Fibroblast of lung (primary cell): ENCODE data around the gene PCBP3. TPM values are rescaled to one million over a fixed set of nuclear protein-coding genes. Genes with fewer than 3 reads are reported as not detected.
"Not testable (repeated sequence)": the region's sequence is repeated elsewhere in the genome, so short reads cannot be mapped to it uniquely, and the experiment has no call there.

Experiments
- DNase-seq, 2 donors: peaks; one replicate each; pipeline versions ENCODE4 v3.0.0 to v3.0.0-alpha.2; 2010; ENCODE audit warnings: low read depth in 2 of 2
- H2AFZ ChIP-seq: 2 replicates; pipeline ENCODE4 v1.5.1; 2012; ENCODE audit warnings: low read length, control low read depth, inconsistent platforms
- H3K27ac ChIP-seq: 2 replicates; pipeline ENCODE4 v1.5.1; 2011; ENCODE audit warnings: low read length, control low read depth; ENCODE audit not compliant: insufficient read depth
- H3K27me3 ChIP-seq: 2 replicates; pipeline ENCODE4 v1.5.1; 2011; ENCODE audit warnings: mild to moderate bottlenecking, low read length; ENCODE audit not compliant: control insufficient read depth, insufficient read depth
- H3K36me3 ChIP-seq: 2 replicates; pipeline ENCODE4 v1.5.1; 2011; ENCODE audit warnings: low read length; ENCODE audit not compliant: control insufficient read depth, insufficient read depth
- H3K4me1 ChIP-seq: 2 replicates; pipeline ENCODE4 v1.5.1; 2011; ENCODE audit warnings: low read length; ENCODE audit not compliant: control insufficient read depth, insufficient read depth; ENCODE audit errors: extremely low read depth
- H3K4me2 ChIP-seq: 2 replicates; pipeline ENCODE4 v1.5.1; 2011; ENCODE audit warnings: low read length, control low read depth; ENCODE audit not compliant: insufficient read depth; ENCODE audit errors: extremely low read depth
- H3K4me3 ChIP-seq, 4 experiments: fragments of 200-600 bp in 1 of 4; sonication (generic) in 1 of 4; replicated peaks in 1 of 4; 2 replicates each; pipeline ENCODE4 v1.5.1; 2011 to 2016; ENCODE audit warnings: low read length in 4 of 4, low read depth in 3 of 4, mild to moderate bottlenecking in 3 of 4, control low read depth in 2 of 4, inconsistent platforms in 1 of 4, mixed read lengths in 1 of 4; ENCODE audit not compliant: insufficient read depth in 1 of 4; ENCODE audit errors: control extremely low read depth in 1 of 4
- H3K79me2 ChIP-seq: 2 replicates; pipeline ENCODE4 v1.5.1; 2012; ENCODE audit warnings: mild to moderate bottlenecking, low read length, inconsistent platforms; ENCODE audit not compliant: control insufficient read depth, insufficient read depth
- H3K9ac ChIP-seq: 2 replicates; pipeline ENCODE4 v1.5.1; 2011; ENCODE audit warnings: mild to moderate bottlenecking, low read length, control low read depth; ENCODE audit not compliant: insufficient read depth
- H3K9me3 ChIP-seq: 2 replicates; pipeline ENCODE4 v1.5.1; 2012; ENCODE audit warnings: low read depth, low read length; ENCODE audit not compliant: control insufficient read depth, insufficient read depth
- H4K20me1 ChIP-seq: 2 replicates; pipeline ENCODE4 v1.5.1; 2011; ENCODE audit warnings: low read length; ENCODE audit not compliant: control insufficient read depth, insufficient read depth; ENCODE audit errors: extremely low read depth
- EZH2 ChIP-seq: IDR thresholded peaks from 2 replicates; pipeline ENCODE4 v1.5.1; 2012; ENCODE audit warnings: low read length, control low read depth, mild to moderate bottlenecking; ENCODE audit errors: missing control alignments
- polyA plus RNA-seq, 2 donors: library from polyadenylated mRNA; depleted of rRNA in 1 of 2; stranded (reverse) in 1 of 2; unstranded in 1 of 2; fragments of >200 nt; gene quantifications; 2 replicates each; pipeline ENCODE4 v1.2.1, GENCODE V29; 2011 to 2012; ENCODE audit warnings: missing spikeins in 1 of 2
- total RNA-seq: library from RNA; depleted of rRNA; stranded (reverse); fragments of >200 nt; gene quantifications from 2 replicates; pipeline ENCODE4 v1.2.1, GENCODE V29; 2014
- TF ChIP-seq, protein P1 (sequence below), 2 donors: IDR thresholded peaks in 1 of 2; conservative IDR thresholded peaks in 1 of 2; 1 replicate in 1 of 2; 2 replicates in 1 of 2; pipeline ENCODE4 v1.5.1; 2011 to 2012; ENCODE audit warnings: low read length in 2 of 2, control low read depth in 1 of 2, inconsistent platforms in 1 of 2, low read depth in 1 of 2, mild to moderate bottlenecking in 1 of 2

PCBP3 gene
- total and polyA plus RNA-seq, 2 donors (not counting 1 experiment from before 2014, with no cell fraction given): 0.51 to 1.7 TPM

DNA sequence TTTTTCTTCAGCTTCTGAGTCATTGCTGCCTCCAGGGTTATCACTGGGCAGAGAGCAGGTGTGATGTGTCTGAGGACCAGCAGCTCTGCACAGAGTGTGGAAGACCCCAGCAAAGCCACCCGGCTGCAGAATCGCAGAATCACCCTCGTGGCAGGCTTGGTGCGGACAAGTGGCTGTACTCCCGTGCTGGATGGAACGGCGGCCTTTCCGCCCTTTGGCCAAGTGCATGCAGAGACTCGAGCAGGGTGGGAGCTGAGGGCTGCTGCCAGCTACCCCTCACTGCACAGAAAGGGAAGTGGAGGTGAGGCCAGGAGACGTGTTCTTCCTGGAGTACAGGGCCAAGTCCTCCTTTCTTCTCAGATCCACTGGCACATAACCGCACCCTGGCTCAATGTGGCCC is 162.5 kb downstream of the PCBP3 start:
- H3K9ac ChIP-seq: no peak overlapping the region
- H3K27me3 ChIP-seq: no peaks in the 10 kb centered on the region

DNA sequence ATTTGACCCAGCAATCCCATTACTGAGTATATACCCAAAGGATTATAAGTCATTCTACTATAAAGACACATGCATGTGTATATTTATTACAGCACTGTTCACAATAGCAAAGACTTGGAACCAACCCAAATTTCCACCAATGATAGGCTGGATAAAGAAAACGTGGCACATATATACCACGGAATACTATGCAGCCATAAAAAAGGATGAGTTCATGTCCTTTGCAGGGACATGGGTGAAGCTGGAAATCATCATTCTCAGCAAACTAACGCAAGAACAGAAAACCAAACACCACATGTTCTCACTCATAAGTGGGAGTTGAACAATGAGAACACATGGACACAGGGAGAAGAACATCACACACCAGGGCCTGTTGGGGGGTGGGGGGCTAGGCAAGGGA is 165.1 kb downstream of the PCBP3 start:
- H3K4me1 ChIP-seq, H3K9me3 ChIP-seq, H3K4me3 ChIP-seq, H3K9ac ChIP-seq, H3K27me3 ChIP-seq, H2AFZ ChIP-seq, H3K36me3 ChIP-seq, H3K27ac ChIP-seq, DNase-seq, H4K20me1 ChIP-seq, H3K4me2 ChIP-seq, H3K79me2 ChIP-seq: not testable (repeated sequence)

More for the DNA sequence above, 162.5 kb downstream of the PCBP3 start:
- Histone ChIP-seq H3K9me3 (no peaks in the 10 kb centered on the region), H3K4me1 (no peaks in the 10 kb centered on the region), H3K4me3 (no peak overlapping the region), H3K4me2 (no peak overlapping the region), H2AFZ (no peak overlapping the region), H4K20me1 (no peaks in the 10 kb centered on the region), H3K36me3 (no peaks in the 10 kb centered on the region), H3K27ac (no peak overlapping the region), H3K79me2 (no peaks in the 10 kb centered on the region)
- TF ChIP-seq, protein P1, sequence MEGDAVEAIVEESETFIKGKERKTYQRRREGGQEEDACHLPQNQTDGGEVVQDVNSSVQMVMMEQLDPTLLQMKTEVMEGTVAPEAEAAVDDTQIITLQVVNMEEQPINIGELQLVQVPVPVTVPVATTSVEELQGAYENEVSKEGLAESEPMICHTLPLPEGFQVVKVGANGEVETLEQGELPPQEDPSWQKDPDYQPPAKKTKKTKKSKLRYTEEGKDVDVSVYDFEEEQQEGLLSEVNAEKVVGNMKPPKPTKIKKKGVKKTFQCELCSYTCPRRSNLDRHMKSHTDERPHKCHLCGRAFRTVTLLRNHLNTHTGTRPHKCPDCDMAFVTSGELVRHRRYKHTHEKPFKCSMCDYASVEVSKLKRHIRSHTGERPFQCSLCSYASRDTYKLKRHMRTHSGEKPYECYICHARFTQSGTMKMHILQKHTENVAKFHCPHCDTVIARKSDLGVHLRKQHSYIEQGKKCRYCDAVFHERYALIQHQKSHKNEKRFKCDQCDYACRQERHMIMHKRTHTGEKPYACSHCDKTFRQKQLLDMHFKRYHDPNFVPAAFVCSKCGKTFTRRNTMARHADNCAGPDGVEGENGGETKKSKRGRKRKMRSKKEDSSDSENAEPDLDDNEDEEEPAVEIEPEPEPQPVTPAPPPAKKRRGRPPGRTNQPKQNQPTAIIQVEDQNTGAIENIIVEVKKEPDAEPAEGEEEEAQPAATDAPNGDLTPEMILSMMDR (conservative IDR thresholded peaks at IDR 0.05 in 1 of 2, IDR thresholded peaks at IDR 0.05 in 1 of 2; ENCODE audit: low read depth in 1 of 2, low read length in 2 of 2): no peak
- TF ChIP-seq EZH2: no peak
- no peak for DNase-seq

DNA sequence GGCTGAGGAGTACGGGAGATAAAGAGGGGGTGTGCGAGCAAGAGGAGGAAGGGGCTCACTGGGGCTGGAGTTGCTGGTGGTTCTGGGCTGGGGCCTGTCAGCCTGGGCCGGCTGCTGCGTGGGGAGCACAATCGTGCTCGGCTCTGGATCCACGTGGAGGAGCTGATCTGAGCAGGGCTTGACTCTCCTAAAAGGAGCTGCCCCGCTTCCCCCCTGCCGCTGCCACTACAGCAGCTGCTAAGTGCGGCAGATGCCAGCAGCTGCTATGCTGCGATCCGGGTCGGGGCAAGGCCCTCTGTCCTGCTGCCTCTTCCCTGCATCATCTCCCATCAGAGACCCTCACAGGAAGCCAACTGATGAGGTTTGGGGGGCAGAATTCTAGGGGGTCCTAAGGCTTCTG is 165.9 kb downstream of the PCBP3 start:
- H3K79me2 ChIP-seq: no peaks in the 10 kb centered on the region
- DNase-seq: no peak
- H3K4me2 ChIP-seq: no peak overlapping the region
- H3K4me3 ChIP-seq: no peak overlapping the region
- no peaks in the 10 kb centered on the region for H4K20me1 ChIP-seq
- H3K9me3 ChIP-seq: no peaks in the 10 kb centered on the region
- no peaks in the 10 kb centered on the region for H3K36me3 ChIP-seq
- H3K27ac ChIP-seq: no peak overlapping the region
- no peaks in the 10 kb centered on the region for H3K4me1 ChIP-seq
- H3K27me3 ChIP-seq: no peaks in the 10 kb centered on the region
- H2AFZ ChIP-seq: no peak overlapping the region
- no peak for TF ChIP-seq EZH2
- TF ChIP-seq, protein P1 (conservative IDR thresholded peaks at IDR 0.05 in 1 of 2, IDR thresholded peaks at IDR 0.05 in 1 of 2; ENCODE audit: low read depth in 1 of 2, low read length in 2 of 2): no peak
- no peak overlapping the region for H3K9ac ChIP-seq

DNA sequence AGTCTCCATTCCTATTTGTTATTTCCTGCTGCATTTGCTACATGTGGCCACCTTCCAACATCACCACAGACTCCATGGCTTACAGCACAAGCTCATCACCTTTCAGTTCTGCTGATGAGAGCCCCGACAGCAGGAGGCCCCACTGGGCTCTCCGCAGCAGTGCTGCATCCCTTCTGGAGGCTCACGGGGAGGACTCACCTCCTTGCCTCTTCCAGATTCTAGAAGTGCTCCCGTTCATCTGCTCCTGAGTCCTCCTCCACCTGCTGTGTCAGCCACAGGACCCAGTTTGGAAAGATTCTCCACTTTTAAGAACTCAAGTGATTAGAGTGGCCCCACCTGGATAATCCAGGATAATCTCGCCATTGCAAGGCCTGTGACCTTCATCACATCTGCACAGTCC is 167.6 kb downstream of the PCBP3 start:
- Histone ChIP-seq H3K4me1 (no peaks in the 10 kb centered on the region), H3K27me3 (no peaks in the 10 kb centered on the region), H3K36me3 (no peaks in the 10 kb centered on the region), H3K9me3 (no peaks in the 10 kb centered on the region), H3K9ac (no peak overlapping the region), H3K27ac (no peak overlapping the region), H2AFZ (no peak overlapping the region), H3K4me3 (no peak overlapping the region), H3K4me2 (no peak overlapping the region), H4K20me1 (no peaks in the 10 kb centered on the region), H3K79me2 (no peaks in the 10 kb centered on the region)
- TF ChIP-seq, protein P1 (conservative IDR thresholded peaks at IDR 0.05 in 1 of 2, IDR thresholded peaks at IDR 0.05 in 1 of 2; ENCODE audit: low read depth in 1 of 2, low read length in 2 of 2): no peak
- no peak for TF ChIP-seq EZH2
- no peak for DNase-seq

DNA sequence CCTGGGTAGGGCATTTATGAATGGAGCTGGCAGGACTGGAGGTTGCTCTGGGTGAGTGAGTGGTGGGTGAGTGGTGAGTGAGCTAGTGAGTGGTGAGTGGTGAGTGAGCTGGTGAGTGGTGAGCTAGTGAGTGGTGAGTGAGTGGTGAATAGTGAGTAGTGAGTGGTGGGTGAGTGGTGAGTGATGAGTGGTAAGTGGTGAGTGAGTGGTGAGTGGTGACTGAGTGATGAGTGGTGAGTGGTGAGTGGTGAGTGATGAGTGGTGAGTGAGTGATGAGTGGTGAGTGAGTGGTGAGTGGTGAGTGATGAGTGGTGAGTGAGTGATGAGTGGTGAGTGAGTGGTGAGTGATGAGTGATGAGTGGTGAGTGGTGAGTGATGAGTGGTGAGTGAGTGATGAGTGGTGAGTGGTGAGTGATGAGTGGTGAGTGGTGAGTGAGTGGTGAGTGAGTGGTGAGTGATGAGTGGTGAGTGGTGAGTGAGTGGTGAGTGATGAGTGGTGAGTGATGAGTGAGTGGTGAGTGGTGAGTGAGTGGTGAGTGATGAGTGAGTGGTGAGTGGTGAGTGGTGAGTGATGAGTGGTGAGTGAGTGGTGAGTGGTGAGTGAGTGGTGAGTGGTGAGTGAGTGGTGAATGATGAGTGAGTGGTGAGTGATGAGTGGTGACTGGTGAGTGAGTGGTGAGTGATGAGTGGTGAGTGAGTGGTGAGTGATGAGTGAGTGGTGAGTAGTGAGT is 170.8 kb downstream of the PCBP3 start:
- not testable (repeated sequence) for DNase-seq, H4K20me1 ChIP-seq

More for the DNA sequence above, 170.8 kb downstream of the PCBP3 start:
- H3K36me3 ChIP-seq, H3K4me3 ChIP-seq, H3K9me3 ChIP-seq, H3K79me2 ChIP-seq, H2AFZ ChIP-seq, H3K4me2 ChIP-seq, H3K4me1 ChIP-seq, H3K9ac ChIP-seq, H3K27ac ChIP-seq, H3K27me3 ChIP-seq: not testable (repeated sequence)
